ENCODE measurements around the gene RTP3.

DNA sequence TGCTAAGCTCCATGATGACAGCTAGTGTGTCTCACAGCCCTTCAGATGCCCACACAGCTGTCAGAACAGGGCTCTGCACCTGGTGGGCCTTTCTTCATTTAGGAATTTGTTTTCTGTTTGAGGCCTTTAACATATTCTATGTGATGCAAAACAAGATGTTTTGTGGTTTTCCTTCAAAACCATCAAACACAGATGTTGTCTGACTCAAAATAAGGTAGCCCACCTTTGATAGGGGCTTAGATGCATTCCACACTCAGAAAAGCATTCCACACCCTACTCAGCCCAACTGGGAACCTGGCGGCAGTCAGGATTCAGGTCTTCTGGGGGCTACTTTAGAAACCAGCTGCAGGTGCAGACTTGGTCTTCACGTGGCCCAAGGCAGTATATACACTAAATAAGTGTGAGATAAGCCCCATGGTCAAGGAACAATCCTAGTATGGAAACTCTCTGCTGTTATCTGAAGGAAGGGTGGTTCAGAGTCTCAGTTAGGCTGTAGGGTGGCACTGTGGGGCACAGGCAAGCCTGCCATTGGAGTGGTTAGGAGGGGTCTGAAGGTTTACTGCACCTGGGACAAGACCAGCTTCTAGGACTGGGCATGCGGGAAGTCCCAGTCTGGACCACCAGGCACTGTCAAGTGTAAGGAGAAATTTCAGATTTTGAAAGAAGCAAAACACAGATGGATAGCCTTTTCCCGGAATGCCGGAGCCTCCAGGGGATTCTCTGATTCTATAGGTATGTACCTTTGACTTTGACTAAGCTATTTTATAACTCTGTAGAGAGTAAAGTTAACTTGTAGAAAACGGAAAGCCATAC, 48.2 kb downstream of the RTP3 start:
- TF ChIP-seq CTCF (IDR thresholded peaks at IDR 0.05 in 8 of 11, conservative IDR thresholded peaks at IDR 0.05 in 3 of 11) (no peak), POLR2AphosphoS5 (IDR thresholded peaks at IDR 0.05) (no peak)

Measured in spleen (tissue), 7 donors.